Fibroblast of lung (primary cell): ENCODE measurements around the gene POLR1B. TPM values are rescaled to one million over a fixed set of nuclear protein-coding genes. Genes with fewer than 3 reads are reported as not detected.

ENCODE experiments used
- DNase-seq, 2 donors: peaks; one replicate each; pipeline versions ENCODE4 v3.0.0 to v3.0.0-alpha.2; 2010; ENCODE audit warnings: low read depth in 2 of 2
- H2AFZ ChIP-seq: 2 replicates; pipeline ENCODE4 v1.5.1; 2012; ENCODE audit warnings: low read length, control low read depth, inconsistent platforms
- H3K27ac ChIP-seq: 2 replicates; pipeline ENCODE4 v1.5.1; 2011; ENCODE audit warnings: low read length, control low read depth; ENCODE audit not compliant: insufficient read depth
- H3K27me3 ChIP-seq: 2 replicates; pipeline ENCODE4 v1.5.1; 2011; ENCODE audit warnings: mild to moderate bottlenecking, low read length; ENCODE audit not compliant: control insufficient read depth, insufficient read depth
- H3K36me3 ChIP-seq: 2 replicates; pipeline ENCODE4 v1.5.1; 2011; ENCODE audit warnings: low read length; ENCODE audit not compliant: control insufficient read depth, insufficient read depth
- H3K4me1 ChIP-seq: 2 replicates; pipeline ENCODE4 v1.5.1; 2011; ENCODE audit warnings: low read length; ENCODE audit not compliant: control insufficient read depth, insufficient read depth; ENCODE audit errors: extremely low read depth
- H3K4me2 ChIP-seq: 2 replicates; pipeline ENCODE4 v1.5.1; 2011; ENCODE audit warnings: low read length, control low read depth; ENCODE audit not compliant: insufficient read depth; ENCODE audit errors: extremely low read depth
- H3K4me3 ChIP-seq, 4 experiments: fragments of 200-600 bp in 1 of 4; sonication (generic) in 1 of 4; replicated peaks in 1 of 4; 2 replicates each; pipeline ENCODE4 v1.5.1; 2011 to 2016; ENCODE audit warnings: low read length in 4 of 4, low read depth in 3 of 4, mild to moderate bottlenecking in 3 of 4, control low read depth in 2 of 4, inconsistent platforms in 1 of 4, mixed read lengths in 1 of 4; ENCODE audit not compliant: insufficient read depth in 1 of 4; ENCODE audit errors: control extremely low read depth in 1 of 4
- H3K79me2 ChIP-seq: 2 replicates; pipeline ENCODE4 v1.5.1; 2012; ENCODE audit warnings: mild to moderate bottlenecking, low read length, inconsistent platforms; ENCODE audit not compliant: control insufficient read depth, insufficient read depth
- H3K9ac ChIP-seq: 2 replicates; pipeline ENCODE4 v1.5.1; 2011; ENCODE audit warnings: mild to moderate bottlenecking, low read length, control low read depth; ENCODE audit not compliant: insufficient read depth
- H3K9me3 ChIP-seq: 2 replicates; pipeline ENCODE4 v1.5.1; 2012; ENCODE audit warnings: low read depth, low read length; ENCODE audit not compliant: control insufficient read depth, insufficient read depth
- H4K20me1 ChIP-seq: 2 replicates; pipeline ENCODE4 v1.5.1; 2011; ENCODE audit warnings: low read length; ENCODE audit not compliant: control insufficient read depth, insufficient read depth; ENCODE audit errors: extremely low read depth
- EZH2 ChIP-seq: IDR thresholded peaks from 2 replicates; pipeline ENCODE4 v1.5.1; 2012; ENCODE audit warnings: low read length, control low read depth, mild to moderate bottlenecking; ENCODE audit errors: missing control alignments
- polyA plus RNA-seq, 2 donors: library from polyadenylated mRNA; depleted of rRNA in 1 of 2; stranded (reverse) in 1 of 2; unstranded in 1 of 2; fragments of >200 nt; gene quantifications; 2 replicates each; pipeline ENCODE4 v1.2.1, GENCODE V29; 2011 to 2012; ENCODE audit warnings: missing spikeins in 1 of 2
- total RNA-seq: library from RNA; depleted of rRNA; stranded (reverse); fragments of >200 nt; gene quantifications from 2 replicates; pipeline ENCODE4 v1.2.1, GENCODE V29; 2014
- TF ChIP-seq, protein P1 (sequence below), 2 donors: IDR thresholded peaks in 1 of 2; conservative IDR thresholded peaks in 1 of 2; 1 replicate in 1 of 2; 2 replicates in 1 of 2; pipeline ENCODE4 v1.5.1; 2011 to 2012; ENCODE audit warnings: low read length in 2 of 2, control low read depth in 1 of 2, inconsistent platforms in 1 of 2, low read depth in 1 of 2, mild to moderate bottlenecking in 1 of 2

The POLR1B gene
- total and polyA plus RNA-seq, 2 donors (not counting 1 experiment from before 2014, with no cell fraction given) = 12.2 to 15.5 TPM

DNA sequence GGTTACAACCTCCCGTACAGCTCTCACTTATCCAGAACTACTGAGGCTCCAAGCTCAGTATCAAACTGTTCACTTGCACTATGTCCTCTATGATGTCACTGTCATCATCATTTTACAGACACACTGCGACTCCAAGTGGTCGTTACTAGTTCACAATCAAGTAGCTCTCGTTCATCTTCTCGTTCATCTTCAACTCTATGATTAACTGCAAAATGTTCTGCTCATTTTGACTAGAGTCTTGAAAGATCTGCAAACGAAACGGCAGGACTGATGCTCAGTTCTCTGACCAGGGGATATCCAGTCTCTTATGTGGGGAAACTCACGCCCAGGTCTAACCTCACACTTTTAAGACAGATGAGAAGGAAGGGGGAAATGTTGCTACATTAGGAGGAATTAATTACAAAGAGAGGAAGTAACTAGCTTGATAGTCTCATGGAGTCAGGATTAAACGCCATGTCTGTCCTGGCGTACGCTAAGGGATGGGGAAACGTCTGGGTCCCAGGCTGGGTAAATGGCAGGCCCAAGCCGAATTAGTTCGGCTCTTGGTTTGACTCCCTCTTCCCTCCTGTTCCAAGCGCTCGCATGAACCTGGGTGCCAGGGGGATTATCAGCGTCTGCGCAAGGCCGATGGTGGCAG is 41.4 kb downstream of the POLR1B start:
- Histone ChIP-seq H3K27me3 (no peaks in the 10 kb centered on the region), H3K36me3 (peaks cover 3% of the 10 kb centered on the region), H3K4me3 (peak overlapping the region; percentile 83 to 94 (median 92)), H4K20me1 (no peaks in the 10 kb centered on the region), H3K27ac (peak overlapping the region; percentile 98), H3K4me1 (peaks cover 12% of the 10 kb centered on the region), H2AFZ (peak overlapping the region; percentile 96), H3K79me2 (no peaks in the 10 kb centered on the region), H3K4me2 (peak overlapping the region; percentile 99), H3K9me3 (no peaks in the 10 kb centered on the region), H3K9ac (peak overlapping the region; percentile 73)
- DNase-seq = peak; percentile 17 to 32
- TF ChIP-seq EZH2 = no peak
- TF ChIP-seq, protein P1, sequence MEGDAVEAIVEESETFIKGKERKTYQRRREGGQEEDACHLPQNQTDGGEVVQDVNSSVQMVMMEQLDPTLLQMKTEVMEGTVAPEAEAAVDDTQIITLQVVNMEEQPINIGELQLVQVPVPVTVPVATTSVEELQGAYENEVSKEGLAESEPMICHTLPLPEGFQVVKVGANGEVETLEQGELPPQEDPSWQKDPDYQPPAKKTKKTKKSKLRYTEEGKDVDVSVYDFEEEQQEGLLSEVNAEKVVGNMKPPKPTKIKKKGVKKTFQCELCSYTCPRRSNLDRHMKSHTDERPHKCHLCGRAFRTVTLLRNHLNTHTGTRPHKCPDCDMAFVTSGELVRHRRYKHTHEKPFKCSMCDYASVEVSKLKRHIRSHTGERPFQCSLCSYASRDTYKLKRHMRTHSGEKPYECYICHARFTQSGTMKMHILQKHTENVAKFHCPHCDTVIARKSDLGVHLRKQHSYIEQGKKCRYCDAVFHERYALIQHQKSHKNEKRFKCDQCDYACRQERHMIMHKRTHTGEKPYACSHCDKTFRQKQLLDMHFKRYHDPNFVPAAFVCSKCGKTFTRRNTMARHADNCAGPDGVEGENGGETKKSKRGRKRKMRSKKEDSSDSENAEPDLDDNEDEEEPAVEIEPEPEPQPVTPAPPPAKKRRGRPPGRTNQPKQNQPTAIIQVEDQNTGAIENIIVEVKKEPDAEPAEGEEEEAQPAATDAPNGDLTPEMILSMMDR (conservative IDR thresholded peaks at IDR 0.05 in 1 of 2, IDR thresholded peaks at IDR 0.05 in 1 of 2; ENCODE audit: low read depth in 1 of 2, low read length in 2 of 2) = no peak

DNA sequence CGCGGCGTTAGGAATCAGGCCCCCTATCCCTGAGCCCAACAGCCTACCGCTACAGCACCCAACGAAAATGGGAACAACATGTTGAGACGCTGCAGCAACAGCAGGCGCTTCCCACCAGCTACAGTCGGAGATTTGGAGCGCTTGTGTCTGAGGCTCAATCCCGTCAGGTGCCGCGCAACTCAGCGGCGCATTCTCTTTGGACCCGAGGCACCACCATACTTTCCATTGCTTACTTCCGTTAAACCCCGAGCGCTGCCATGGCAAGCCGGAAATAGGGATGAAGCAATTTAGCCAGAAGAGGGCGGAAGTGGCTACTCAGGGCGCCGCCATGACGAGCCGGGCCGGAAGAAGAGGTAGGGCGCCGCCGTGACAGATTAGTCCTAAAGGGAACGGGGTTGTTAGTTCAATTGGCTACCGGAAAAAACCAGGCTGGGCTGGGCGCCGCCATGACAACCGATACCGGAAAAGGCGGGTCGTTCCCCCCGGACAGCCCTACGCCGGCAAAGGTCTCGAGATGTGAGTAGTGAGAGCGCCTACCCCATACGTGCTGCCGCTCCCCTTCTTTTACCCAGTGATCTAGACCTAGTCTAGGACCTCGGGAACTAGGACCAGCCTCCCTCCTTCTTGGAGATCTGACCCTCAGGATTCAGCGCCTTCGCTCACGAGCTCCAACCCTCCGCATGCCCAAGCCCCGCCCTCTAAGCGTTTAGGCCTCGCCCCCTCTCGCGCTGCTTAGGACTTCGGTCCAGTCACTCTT is 42.0 kb downstream of the POLR1B start, which contains the start of gene CHCHD5:
Gene CHCHD5, plus strand, starts transcription at position 476 of the 757 bp plus-strand sequence. Its CDS starts 39 bp downstream, at position 515.
- Histone ChIP-seq H3K9me3 (no peaks in the 10 kb centered on the region), H3K36me3 (peaks cover 3% of the 10 kb centered on the region), H2AFZ (peak within 1 kb of the TSS; percentile 96), H3K27me3 (no peaks in the 10 kb centered on the region), H3K4me1 (peaks cover 9% of the 10 kb centered on the region), H3K4me3 (peak within 1 kb of the TSS; percentile 83 to 94 (median 92)), H3K9ac (peak within 1 kb of the TSS; percentile 87), H4K20me1 (no peaks in the 10 kb centered on the region), H3K4me2 (peak within 1 kb of the TSS; percentile 99), H3K27ac (peak within 1 kb of the TSS; percentile 98), H3K79me2 (no peaks in the 10 kb centered on the region)
- DNase-seq = peak; percentile 97
- TF ChIP-seq, protein P1 (conservative IDR thresholded peaks at IDR 0.05 in 1 of 2, IDR thresholded peaks at IDR 0.05 in 1 of 2; ENCODE audit: low read depth in 1 of 2, low read length in 2 of 2) = peak in 1 of 2 donors; percentile 15
- no peak for TF ChIP-seq EZH2

DNA sequence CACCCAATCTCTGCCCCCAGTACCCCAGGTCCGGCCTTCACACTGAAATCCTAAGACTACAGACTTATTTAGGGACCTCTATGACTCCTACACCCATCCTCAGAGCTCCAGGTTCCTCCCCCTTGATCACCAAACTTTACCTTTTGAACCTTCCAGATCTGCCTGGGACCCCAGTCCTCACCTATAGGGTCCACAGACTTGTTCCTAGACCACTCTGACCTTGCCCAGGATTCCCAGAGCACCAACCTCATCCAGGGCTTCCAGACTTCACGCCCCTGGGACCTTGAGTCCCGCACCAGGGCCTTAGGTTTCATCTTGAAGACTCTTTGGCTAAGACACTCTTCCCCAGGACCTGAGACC is 42.6 kb downstream of the POLR1B start:
- Histone ChIP-seq H3K9me3 (no peaks in the 10 kb centered on the region), H4K20me1 (no peaks in the 10 kb centered on the region), H3K36me3 (peaks cover 3% of the 10 kb centered on the region), H3K4me3 (peak overlapping the region; percentile 83 to 94 (median 92)), H3K9ac (peak overlapping the region; percentile 87), H3K27me3 (no peaks in the 10 kb centered on the region), H3K4me1 (peaks cover 9% of the 10 kb centered on the region), H3K79me2 (no peaks in the 10 kb centered on the region), H3K4me2 (peak overlapping the region; percentile 99), H2AFZ (peak overlapping the region; percentile 92), H3K27ac (peak overlapping the region; percentile 98)
- no peak for TF ChIP-seq EZH2
- TF ChIP-seq, protein P1 (conservative IDR thresholded peaks at IDR 0.05 in 1 of 2, IDR thresholded peaks at IDR 0.05 in 1 of 2; ENCODE audit: low read depth in 1 of 2, low read length in 2 of 2) = no peak
- DNase-seq = no peak
